ENCODE data around the gene RNF215. TPM values are rescaled to one million over a fixed set of nuclear protein-coding genes. Genes with fewer than 3 reads are reported as not detected.

Gene RNF215
- total and polyA plus RNA-seq, 2 of the 13 experiments (the other 11 are each of a cell fraction or from before 2014, with no cell fraction given) = 5.3 to 6.1 TPM

- TF ChIP-seq PRDM15 (CRISPR knock-in tag; IDR thresholded peaks at IDR 0.05) (peak; percentile 59; the same call in 1 of the 2 replicates), TCF7 (IDR thresholded peaks at IDR 0.05; ENCODE audit: low read depth) (no peak), SPEN (CRISPR knock-in tag; IDR thresholded peaks at IDR 0.05; ENCODE audit: low read depth) (peak; percentile 92), ZNF510 (CRISPR knock-in tag; IDR thresholded peaks at IDR 0.05; ENCODE audit: low read depth) (0 out of 2 replicates have a peak, but pooled peaks have one; percentile 29), CBFB (CRISPR knock-in tag; IDR thresholded peaks at IDR 0.05) (peak; percentile 85), TCF7L2 (IDR thresholded peaks at IDR 0.05; ENCODE audit: low read depth, low read length) (no peak), KDM1A (CRISPR knock-in tag; IDR thresholded peaks at IDR 0.05) (no peak), NFKB2 (CRISPR knock-in tag; IDR thresholded peaks at IDR 0.05; ENCODE audit: borderline replicate concordance) (peak; percentile 83; the same call in 1 of the 2 replicates), MTA3 (CRISPR knock-in tag; IDR thresholded peaks at IDR 0.05) (no peak), ZNF256 (CRISPR knock-in tag; conservative IDR thresholded peaks at IDR 0.05) (peak; percentile 62; the same call in 1 of the 2 replicates), STAT6 (CRISPR knock-in tag; IDR thresholded peaks at IDR 0.05; ENCODE audit: borderline replicate concordance) (no peak; the same call in 1 of the 2 replicates), NR2F2 (IDR thresholded peaks at IDR 0.05; ENCODE audit: borderline replicate concordance, low read depth) (no peak), ZNF7 (CRISPR knock-in tag; IDR thresholded peaks at IDR 0.05) (no peak), ATF4 (CRISPR knock-in tag; IDR thresholded peaks at IDR 0.05) (no peak), ZFP36L2 (CRISPR knock-in tag; IDR thresholded peaks at IDR 0.05) (no peak), MEF2D (CRISPR knock-in tag; IDR thresholded peaks at IDR 0.05) (no peak), ZNF784 (CRISPR knock-in tag; IDR thresholded peaks at IDR 0.05; ENCODE audit: borderline replicate concordance) (peak; percentile 42; the same call in 1 of the 2 replicates), CBX1 (IDR thresholded peaks at IDR 0.05; ENCODE audit: low read depth) (no peak), ZNF703 (CRISPR knock-in tag; IDR thresholded peaks at IDR 0.05; ENCODE audit: borderline replicate concordance) (no peak), BCL3 (CRISPR knock-in tag; IDR thresholded peaks at IDR 0.05) (peak; percentile 68; the same call in 1 of the 2 replicates)
These were observed 30.6 kb downstream of the RNF215 start, which contains the start of the genes CCDC157 and SF3A1 (continued) for GRCh38 chr22:30356449-30357235.
